ENCODE results near the gene TCAIM. TPM values are rescaled to one million over a fixed set of nuclear protein-coding genes. Genes with fewer than 3 reads are reported as not detected.

The TCAIM gene
- total and polyA plus RNA-seq, 7 experiments from 2014 or later, result 7.7 to 19.8 (median 15.7) TPM

Other genes starting within 250 kb of the TCAIM start
- gene TOPAZ1, start 96.9 kb upstream of the TCAIM start, total RNA-seq, result not detected
- not detected for gene TOPAZ1, start 96.9 kb upstream of the TCAIM start, polyA plus RNA-seq
- 10 to 100 TPM; 16.8 to 37.6 (median 24.4) TPM for gene ZNF445, start 138.9 kb downstream of the TCAIM start, total RNA-seq
- 1 to 10 TPM; 5.1 to 6.7 TPM for gene ZNF445, start 138.9 kb downstream of the TCAIM start, polyA plus RNA-seq
- 1 to 10 TPM; 1.1 to 4.5 (median 1.7) TPM for gene ZKSCAN7, start 216.4 kb downstream of the TCAIM start, total RNA-seq
- 1 to 10 TPM; 2.1 to 2.4 TPM for gene ZKSCAN7, start 216.4 kb downstream of the TCAIM start, polyA plus RNA-seq
- gene ZNF660, start 246.2 kb downstream of the TCAIM start, total RNA-seq, result 1 to 10 TPM in 1 of 5 experiments, under 1 TPM in 4; 0.02 to 1.7 (median 0.38) TPM
- under 1 TPM in 1 of 2 donors, not detected in 1; 0.41 TPM for gene ZNF660, start 246.2 kb downstream of the TCAIM start, polyA plus RNA-seq